Measurements from ENCODE around the gene CENPE.
"Not testable (repeated sequence)": the region's sequence is repeated elsewhere in the genome, so short reads cannot be mapped to it uniquely, and the experiment has no call there.

CENPE gene

GRCh38 chr4:103198111-103198765, at the start of gene CENPE:
CENPE (minus strand) TSS chr4:103198343; CDS start chr4:103198319, 24 bp downstream.
- no peak for TF ChIP-seq CTCF (IDR thresholded peaks at IDR 0.05; ENCODE audit: low read depth, low read length)
- H3K36me3 ChIP-seq: peaks cover 36% of the 10 kb centered on the region
- DNase-seq: peak; percentile 92
- peak within 1 kb of the TSS; percentile 82 for H3K4me3 ChIP-seq (ENCODE audit: low read depth, low read length)
- no peaks in the 10 kb centered on the region for H3K27me3 ChIP-seq (ENCODE audit: insufficient read depth, low read depth, severe bottlenecking)
- H3K9me3 ChIP-seq (ENCODE audit: severe bottlenecking): no peaks in the 10 kb centered on the region
- H3K27ac ChIP-seq: peak within 1 kb of the TSS; percentile 64

GRCh38 chr4:103244251-103244650, 46.1 kb upstream of the CENPE start:
- TF ChIP-seq CTCF (IDR thresholded peaks at IDR 0.05; ENCODE audit: low read depth, low read length): no peak
- H3K27ac ChIP-seq: no peak overlapping the region
- H3K9me3 ChIP-seq (ENCODE audit: severe bottlenecking): peaks cover 1% of the 10 kb centered on the region
- H3K4me3 ChIP-seq (ENCODE audit: low read depth, low read length): no peak overlapping the region
- no peaks in the 10 kb centered on the region for H3K27me3 ChIP-seq (ENCODE audit: insufficient read depth, low read depth, severe bottlenecking)
- no peaks in the 10 kb centered on the region for H3K36me3 ChIP-seq
- no peak for DNase-seq

GRCh38 chr4:103230938-103231337, 32.8 kb upstream of the CENPE start:
- H3K9me3 ChIP-seq (ENCODE audit: severe bottlenecking); H3K27ac ChIP-seq; H3K36me3 ChIP-seq; H3K27me3 ChIP-seq (ENCODE audit: insufficient read depth, low read depth, severe bottlenecking); H3K4me3 ChIP-seq (ENCODE audit: low read depth, low read length); DNase-seq: not testable (repeated sequence)

GRCh38 chr4:103223556-103223955, 25.4 kb upstream of the CENPE start:
- H3K27ac ChIP-seq; H3K9me3 ChIP-seq (ENCODE audit: severe bottlenecking); H3K4me3 ChIP-seq (ENCODE audit: low read depth, low read length); DNase-seq; H3K36me3 ChIP-seq; H3K27me3 ChIP-seq (ENCODE audit: insufficient read depth, low read depth, severe bottlenecking): not testable (repeated sequence)

- Histone ChIP-seq H3K4me3 (ENCODE audit: low read depth, low read length) (no peak overlapping the region), H3K9me3 (ENCODE audit: severe bottlenecking) (no peaks in the 10 kb centered on the region), H3K36me3 (no peaks in the 10 kb centered on the region), H3K27ac (no peak overlapping the region), H3K27me3 (ENCODE audit: insufficient read depth, low read depth, severe bottlenecking) (no peaks in the 10 kb centered on the region)
- DNase-seq: peak; percentile 55
- TF ChIP-seq CTCF (IDR thresholded peaks at IDR 0.05; ENCODE audit: low read depth, low read length): peak; percentile 69
Observed at GRCh38 chr4:103207673-103208072, 9.5 kb upstream of the CENPE start.

- DNase-seq: no peak
- TF ChIP-seq CTCF (IDR thresholded peaks at IDR 0.05; ENCODE audit: low read depth, low read length): peak; percentile 32; the same call in 1 of the 2 replicates
Observed at GRCh38 chr4:103204111-103204510, 6.0 kb upstream of the CENPE start.

GRCh38 chr4:103201724-103202123, 3.6 kb upstream of the CENPE start:
- Histone ChIP-seq H3K27ac (no peak overlapping the region), H3K27me3 (ENCODE audit: insufficient read depth, low read depth, severe bottlenecking) (no peaks in the 10 kb centered on the region), H3K36me3 (peaks cover 2% of the 10 kb centered on the region; the same call in 1 of the 2 replicates), H3K9me3 (ENCODE audit: severe bottlenecking) (no peaks in the 10 kb centered on the region), H3K4me3 (ENCODE audit: low read depth, low read length) (no peak overlapping the region)
- no peak for TF ChIP-seq CTCF (IDR thresholded peaks at IDR 0.05; ENCODE audit: low read depth, low read length)
- DNase-seq: no peak

More at GRCh38 chr4:103204111-103204510, 6.0 kb upstream of the CENPE start:
- Histone ChIP-seq H3K4me3 (ENCODE audit: low read depth, low read length) (no peak overlapping the region), H3K27me3 (ENCODE audit: insufficient read depth, low read depth, severe bottlenecking) (no peaks in the 10 kb centered on the region), H3K9me3 (ENCODE audit: severe bottlenecking) (no peaks in the 10 kb centered on the region), H3K27ac (no peak overlapping the region), H3K36me3 (no peaks in the 10 kb centered on the region)
